ENCODE results near the gene KDM2A.

KDM2A gene

GRCh38 chr11:67245046-67245445 lies 126.0 kb downstream of the KDM2A start:
- TF ChIP-seq CTCF (IDR thresholded peaks at IDR 0.05; ENCODE audit: insufficient read depth, low read depth, low read length, missing control alignments), result no peak
- H3K4me3 ChIP-seq (ENCODE audit: low read length), result no peak overlapping the region
- DNase-seq (ENCODE audit: low read depth), result no peak

- H3K4me3 ChIP-seq (ENCODE audit: low read length), result no peak overlapping the region
- peak; percentile 61 for DNase-seq (ENCODE audit: low read depth)
- no peak for TF ChIP-seq CTCF (IDR thresholded peaks at IDR 0.05; ENCODE audit: insufficient read depth, low read depth, low read length, missing control alignments)
These were observed 129.0 kb downstream of the KDM2A start for GRCh38 chr11:67247946-67248550.

GRCh38 chr11:67248653-67249052 lies 129.6 kb downstream of the KDM2A start:
- peak; percentile 96 for DNase-seq (ENCODE audit: low read depth)
- TF ChIP-seq CTCF (IDR thresholded peaks at IDR 0.05; ENCODE audit: insufficient read depth, low read depth, low read length, missing control alignments), result no peak
- H3K4me3 ChIP-seq (ENCODE audit: low read length), result no peak overlapping the region

- TF ChIP-seq CTCF (IDR thresholded peaks at IDR 0.05; ENCODE audit: insufficient read depth, low read depth, low read length, missing control alignments), result no peak
- DNase-seq (ENCODE audit: low read depth), result no peak
- no peak overlapping the region for H3K4me3 ChIP-seq (ENCODE audit: low read length)
These were observed 131.3 kb downstream of the KDM2A start for GRCh38 chr11:67250059-67251043.

- DNase-seq (ENCODE audit: low read depth), result no peak
- no peak for TF ChIP-seq CTCF (IDR thresholded peaks at IDR 0.05; ENCODE audit: insufficient read depth, low read depth, low read length, missing control alignments)
- no peak overlapping the region for H3K4me3 ChIP-seq (ENCODE audit: low read length)
These were observed 132.8 kb downstream of the KDM2A start for GRCh38 chr11:67251841-67252240.

- peak; percentile 68 for TF ChIP-seq CTCF (IDR thresholded peaks at IDR 0.05; ENCODE audit: insufficient read depth, low read depth, low read length, missing control alignments)
- DNase-seq (ENCODE audit: low read depth), result peak; percentile 75
- H3K4me3 ChIP-seq (ENCODE audit: low read length), result no peak overlapping the region
These were observed 133.8 kb downstream of the KDM2A start for GRCh38 chr11:67252831-67253239.
